ENCODE measurements around the gene PKMYT1.
"Not testable (repeated sequence)": the region's sequence is repeated elsewhere in the genome, so short reads cannot be mapped to it uniquely, and the experiment has no call there.

PKMYT1 gene

DNA sequence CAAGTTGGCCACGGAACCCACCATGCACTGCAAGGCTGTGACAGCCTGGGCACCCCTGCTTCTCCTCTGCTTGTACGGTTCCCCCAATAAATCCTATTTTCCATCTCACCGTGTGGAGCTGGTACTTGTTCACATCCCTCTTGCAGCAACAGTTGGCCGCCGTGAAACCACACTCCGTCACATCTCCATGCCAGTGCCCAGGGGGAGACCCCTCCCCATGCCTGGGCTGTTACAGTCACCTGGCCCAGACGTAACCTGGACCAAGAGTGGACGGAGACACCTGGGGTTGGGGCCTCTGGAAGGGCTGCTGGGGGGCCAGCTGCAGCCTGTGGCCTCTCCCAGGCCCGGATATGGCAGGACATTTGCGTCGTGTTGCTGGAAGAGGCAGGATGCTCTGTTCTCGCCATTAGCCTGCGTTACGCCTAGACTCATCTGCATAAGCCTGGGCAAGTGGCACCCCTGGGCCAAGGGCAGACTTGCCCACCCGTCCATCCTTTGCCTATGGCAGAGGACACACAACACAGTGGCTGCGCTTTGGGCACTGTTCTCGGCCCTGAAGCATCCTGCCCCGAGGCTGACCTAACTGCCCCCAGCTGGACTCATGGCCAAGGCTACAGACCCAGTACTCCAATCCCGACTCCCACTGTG lies 30.4 kb downstream of the PKMYT1 start:
- H3K4me3 ChIP-seq (ENCODE audit: low read length) = no peak overlapping the region
- no peak for DNase-seq (ENCODE audit: low read depth)
- TF ChIP-seq, protein P1, sequence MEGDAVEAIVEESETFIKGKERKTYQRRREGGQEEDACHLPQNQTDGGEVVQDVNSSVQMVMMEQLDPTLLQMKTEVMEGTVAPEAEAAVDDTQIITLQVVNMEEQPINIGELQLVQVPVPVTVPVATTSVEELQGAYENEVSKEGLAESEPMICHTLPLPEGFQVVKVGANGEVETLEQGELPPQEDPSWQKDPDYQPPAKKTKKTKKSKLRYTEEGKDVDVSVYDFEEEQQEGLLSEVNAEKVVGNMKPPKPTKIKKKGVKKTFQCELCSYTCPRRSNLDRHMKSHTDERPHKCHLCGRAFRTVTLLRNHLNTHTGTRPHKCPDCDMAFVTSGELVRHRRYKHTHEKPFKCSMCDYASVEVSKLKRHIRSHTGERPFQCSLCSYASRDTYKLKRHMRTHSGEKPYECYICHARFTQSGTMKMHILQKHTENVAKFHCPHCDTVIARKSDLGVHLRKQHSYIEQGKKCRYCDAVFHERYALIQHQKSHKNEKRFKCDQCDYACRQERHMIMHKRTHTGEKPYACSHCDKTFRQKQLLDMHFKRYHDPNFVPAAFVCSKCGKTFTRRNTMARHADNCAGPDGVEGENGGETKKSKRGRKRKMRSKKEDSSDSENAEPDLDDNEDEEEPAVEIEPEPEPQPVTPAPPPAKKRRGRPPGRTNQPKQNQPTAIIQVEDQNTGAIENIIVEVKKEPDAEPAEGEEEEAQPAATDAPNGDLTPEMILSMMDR (conservative IDR thresholded peaks at IDR 0.05; ENCODE audit: low read depth, low read length) = no peak

DNA sequence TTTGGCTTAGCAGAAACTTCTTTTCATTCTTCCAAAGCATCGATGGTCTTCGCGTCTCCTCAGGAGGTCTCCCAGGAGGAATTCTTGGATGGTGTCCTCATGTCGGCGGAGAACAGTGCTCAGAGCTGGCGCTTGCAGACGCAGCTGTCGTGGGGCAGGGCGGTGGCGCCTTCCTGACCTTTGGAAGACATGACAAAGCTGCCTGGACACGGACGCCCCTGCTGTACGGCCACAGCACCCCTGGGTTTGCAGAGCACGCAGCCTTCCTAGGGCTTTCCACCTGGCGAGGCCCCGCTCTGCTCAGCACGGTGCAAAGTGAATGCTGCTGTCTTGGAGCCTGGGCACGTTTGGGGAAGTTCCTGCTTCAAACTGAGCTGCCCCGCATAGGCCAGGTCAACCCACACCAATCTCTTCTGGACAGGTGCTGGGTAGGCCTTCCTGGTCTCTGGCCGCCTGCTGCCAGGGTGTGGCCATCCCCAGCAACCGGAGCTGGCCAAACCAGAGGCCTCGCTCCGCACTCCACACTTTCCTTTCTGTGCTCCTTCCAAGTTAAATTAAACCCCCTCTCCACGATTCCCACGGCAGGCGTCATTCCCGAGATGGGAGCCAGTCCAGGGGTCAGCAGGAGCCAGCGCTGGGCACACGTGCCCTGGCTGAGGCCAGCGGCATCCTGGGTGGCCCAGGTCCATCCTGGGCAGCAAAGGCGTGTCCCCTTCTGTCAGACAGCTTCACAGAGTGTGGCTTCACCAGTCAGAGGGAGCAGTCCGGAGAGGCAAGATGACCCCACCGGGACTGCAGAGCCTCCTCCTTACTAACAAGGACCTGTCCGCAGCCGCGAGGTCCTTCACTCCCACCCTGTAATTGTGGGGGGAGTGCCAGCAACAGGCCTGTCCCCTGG lies 31.2 kb downstream of the PKMYT1 start:
- TF ChIP-seq, protein P1 (conservative IDR thresholded peaks at IDR 0.05; ENCODE audit: low read depth, low read length) = no peak
- H3K4me3 ChIP-seq (ENCODE audit: low read length) = no peak overlapping the region

DNA sequence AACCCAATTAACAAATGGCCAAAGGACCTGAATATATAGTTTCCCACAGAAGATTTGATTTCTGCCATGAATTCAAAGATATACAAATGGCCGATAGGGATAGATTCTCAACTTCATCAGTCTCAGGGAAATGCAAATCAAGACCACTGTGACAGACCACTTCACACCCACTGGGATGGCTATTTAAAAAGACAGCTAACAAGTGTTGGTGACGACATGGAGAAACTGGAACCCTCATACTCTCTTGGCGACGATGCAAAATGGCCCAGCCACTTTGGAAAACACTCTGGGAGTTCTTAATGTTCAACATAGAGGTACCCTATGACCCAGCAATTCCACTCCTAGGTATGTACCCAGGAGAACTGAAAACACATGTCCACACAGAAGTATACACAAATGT lies 33.6 kb downstream of the PKMYT1 start:
- DNase-seq (ENCODE audit: low read depth) = no peak
- TF ChIP-seq, protein P1 (conservative IDR thresholded peaks at IDR 0.05; ENCODE audit: low read depth, low read length) = no peak
- no peak overlapping the region for H3K4me3 ChIP-seq (ENCODE audit: low read length)

More for the DNA sequence above, 31.2 kb downstream of the PKMYT1 start:
- DNase-seq (ENCODE audit: low read depth) = no peak

DNA sequence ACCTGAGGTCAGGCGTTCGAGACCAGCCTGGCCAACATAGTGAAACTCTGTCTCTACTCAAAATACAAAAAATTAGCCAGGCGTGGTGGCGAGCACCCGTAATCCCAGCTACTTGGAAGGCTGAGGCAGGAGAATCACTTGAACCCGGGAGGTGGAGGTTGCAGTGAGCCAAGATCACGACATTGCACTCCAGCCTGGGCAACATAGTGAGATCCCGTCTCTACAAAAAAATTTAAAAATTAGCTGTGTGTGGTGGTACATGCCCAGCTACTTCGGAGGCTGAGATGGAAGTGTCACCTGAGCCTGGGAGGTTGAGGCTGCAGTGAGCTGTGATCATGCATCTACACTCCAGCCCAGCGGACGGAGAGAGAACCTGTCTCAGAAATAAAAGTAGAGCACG lies 36.5 kb downstream of the PKMYT1 start:
- not testable (repeated sequence) for H3K4me3 ChIP-seq (ENCODE audit: low read length); DNase-seq (ENCODE audit: low read depth)

DNA sequence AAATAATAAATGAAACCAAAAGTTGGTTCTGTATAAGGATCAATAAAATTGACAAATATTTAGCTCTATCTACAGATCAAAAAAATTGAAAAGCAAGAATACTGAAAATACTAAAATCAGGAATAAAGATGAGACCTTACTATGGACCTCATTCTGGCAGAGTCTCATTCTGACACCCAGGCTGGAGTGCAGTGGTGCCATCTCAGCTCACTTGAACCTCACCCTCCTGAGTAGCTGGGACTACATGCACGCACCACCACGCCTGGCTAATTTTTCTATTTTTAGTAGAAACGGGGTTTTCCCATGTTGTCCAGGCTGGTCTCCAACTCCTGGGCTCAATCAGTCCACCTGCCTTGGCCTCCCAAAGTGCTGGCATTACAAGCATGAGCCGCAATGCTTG lies 38.2 kb downstream of the PKMYT1 start:
- TF ChIP-seq, protein P1 (conservative IDR thresholded peaks at IDR 0.05; ENCODE audit: low read depth, low read length) = no peak
- DNase-seq (ENCODE audit: low read depth) = no peak
- H3K4me3 ChIP-seq (ENCODE audit: low read length) = no peak overlapping the region

DNA sequence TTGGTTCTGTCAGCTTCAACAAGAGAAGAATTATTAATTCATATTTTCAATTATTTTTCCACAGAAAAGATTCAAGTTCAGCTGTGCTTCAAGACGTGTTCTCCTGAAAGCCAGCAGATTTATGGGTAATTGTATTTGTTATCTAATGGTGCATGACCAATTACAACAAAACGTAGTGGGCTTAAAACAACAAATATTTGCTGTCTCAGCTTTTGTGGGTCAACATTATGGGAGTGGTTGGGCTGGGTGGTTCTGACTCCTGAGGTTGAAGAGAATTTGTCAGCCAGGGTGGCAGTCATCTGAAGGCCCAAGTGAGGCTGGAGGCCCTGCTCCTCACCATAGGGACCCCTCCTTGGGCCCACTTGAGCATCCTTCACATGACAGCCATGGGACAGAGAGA lies 40.3 kb downstream of the PKMYT1 start:
- TF ChIP-seq, protein P1 (conservative IDR thresholded peaks at IDR 0.05; ENCODE audit: low read depth, low read length) = no peak
- no peak for DNase-seq (ENCODE audit: low read depth)
- H3K4me3 ChIP-seq (ENCODE audit: low read length) = no peak overlapping the region

DNA sequence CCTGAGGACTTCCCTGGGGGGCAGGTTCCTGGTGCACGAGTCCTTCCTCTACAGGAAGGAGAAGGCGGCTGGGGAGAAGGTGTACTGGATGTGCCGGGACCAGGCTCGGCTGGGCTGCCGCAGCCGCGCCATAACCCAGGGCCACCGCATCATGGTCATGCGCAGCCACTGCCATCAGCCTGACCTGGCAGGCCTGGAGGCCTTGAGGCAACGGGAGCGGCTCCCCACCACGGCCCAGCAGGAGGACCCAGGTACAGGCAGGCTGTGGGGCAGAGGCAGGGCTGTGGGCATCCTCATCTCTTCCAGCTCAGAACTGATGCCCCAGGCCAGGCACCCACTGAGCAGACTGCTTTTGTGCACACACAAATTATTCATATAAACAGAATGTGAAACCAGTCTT lies 42.0 kb downstream of the PKMYT1 start:
- TF ChIP-seq, protein P1 (conservative IDR thresholded peaks at IDR 0.05; ENCODE audit: low read depth, low read length) = no peak
- DNase-seq (ENCODE audit: low read depth) = no peak
- H3K4me3 ChIP-seq (ENCODE audit: low read length) = no peak overlapping the region

Data from retinal pigment epithelial cell (primary cell).